ENCODE measurements around the gene VPS26C. TPM values are rescaled to one million over a fixed set of nuclear protein-coding genes. Genes with fewer than 3 reads are reported as not detected.
"Not testable (repeated sequence)": the region's sequence is repeated elsewhere in the genome, so short reads cannot be mapped to it uniquely, and the experiment has no call there.

The VPS26C gene
- 10 to 100 TPM; 46.1 to 64.6 (median 61.0) TPM for polyA plus RNA-seq (ENCODE audit: low read depth in 6 of 6)

DNA sequence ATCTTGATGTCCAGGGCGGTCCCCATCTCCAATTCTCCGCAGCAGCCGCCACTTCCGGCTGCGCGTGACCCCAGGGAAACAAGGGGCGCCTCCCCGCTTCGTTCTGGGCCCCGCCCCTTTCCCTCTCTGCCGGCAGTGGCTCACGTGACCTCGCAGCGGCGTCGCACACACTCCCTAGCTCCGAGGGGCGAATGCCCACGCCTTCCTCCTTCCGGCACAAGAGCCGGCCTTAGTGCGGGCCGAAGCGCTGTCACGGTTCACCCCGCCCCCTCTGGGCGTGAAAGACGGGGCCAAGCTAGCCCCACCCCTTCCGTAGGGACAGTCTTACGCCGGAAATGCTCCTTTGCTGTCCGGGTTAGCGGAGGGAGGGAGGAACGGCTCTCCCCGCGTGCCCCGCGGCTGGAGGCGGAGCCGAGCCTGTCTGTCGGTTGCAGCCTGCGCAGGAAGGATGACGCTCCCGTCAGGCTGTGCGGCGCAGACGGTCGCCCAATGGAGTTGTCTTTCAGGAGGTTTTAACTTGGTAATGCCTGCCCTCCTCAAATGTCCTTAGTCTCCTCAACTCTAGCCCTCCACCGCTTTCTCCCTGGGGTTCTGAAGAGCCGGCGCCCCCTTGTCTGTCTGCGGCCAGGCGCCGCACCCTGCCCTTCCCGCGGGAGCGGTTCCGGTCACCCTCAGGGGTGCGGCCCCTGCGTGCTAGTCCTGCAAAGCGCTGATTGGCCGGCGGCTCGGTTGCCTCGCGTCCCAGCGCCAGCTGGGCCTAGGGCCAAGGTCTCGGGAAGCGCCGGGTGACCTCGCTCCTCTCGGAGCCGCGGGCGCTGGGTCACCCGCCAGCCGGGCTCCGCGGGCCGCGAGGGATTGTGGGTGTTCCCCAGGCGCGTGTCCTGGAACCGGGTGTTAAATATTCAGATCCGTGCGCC lies at the start of gene VPS26C:
VPS26C (minus strand) TSS at position 66 of the 917 bp plus-strand sequence; CDS start at position 26, 40 bp downstream.
- Mint-ChIP-seq H3K27ac (peak within 1 kb of the TSS; percentile 97 to 100 (median 98)), H3K4me1 (peaks cover 23 to 44% (median 37%) of the 10 kb centered on the region in 3 donors), H3K27me3 (no peaks in the 10 kb centered on the region), H3K4me3 (peak within 1 kb of the TSS; percentile 90 to 98 (median 96)), H3K9me3 (no peaks in the 10 kb centered on the region), H3K36me3 (no peaks in the 10 kb centered on the region)
- DNase-seq (peak; percentile 99), ATAC-seq (ENCODE audit: low read depth in 2 of 2) (peak; percentile 81)

DNA sequence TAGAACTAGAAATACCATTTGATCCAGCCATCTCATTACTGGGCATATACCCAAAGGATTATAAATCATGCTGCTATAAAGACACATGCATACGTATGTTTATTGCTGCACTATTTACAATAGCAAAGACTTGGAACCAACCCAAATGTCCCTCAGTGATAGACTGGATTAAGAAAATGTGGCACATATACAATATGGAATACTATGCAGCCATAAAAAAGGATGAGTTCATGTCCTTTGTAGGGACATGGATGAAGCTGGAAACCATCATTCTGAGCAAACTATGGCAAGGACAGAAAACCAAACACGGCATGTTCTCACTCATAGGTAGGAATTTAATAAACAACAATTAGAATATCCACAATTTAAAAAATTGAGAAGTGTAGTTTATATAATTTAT lies 48.9 kb upstream of the VPS26C start:
- not testable (repeated sequence) for H3K27ac Mint-ChIP-seq; ATAC-seq (ENCODE audit: low read depth in 2 of 2); DNase-seq; H3K4me1 Mint-ChIP-seq; H3K4me3 Mint-ChIP-seq; H3K36me3 Mint-ChIP-seq
- H3K27me3 Mint-ChIP-seq: peaks cover 10 to 16% (median 15%) of the 10 kb centered on the region in 3 donors
- peaks cover 3 to 39% (median 28%) of the 10 kb centered on the region in 7 donors for H3K9me3 Mint-ChIP-seq

DNA sequence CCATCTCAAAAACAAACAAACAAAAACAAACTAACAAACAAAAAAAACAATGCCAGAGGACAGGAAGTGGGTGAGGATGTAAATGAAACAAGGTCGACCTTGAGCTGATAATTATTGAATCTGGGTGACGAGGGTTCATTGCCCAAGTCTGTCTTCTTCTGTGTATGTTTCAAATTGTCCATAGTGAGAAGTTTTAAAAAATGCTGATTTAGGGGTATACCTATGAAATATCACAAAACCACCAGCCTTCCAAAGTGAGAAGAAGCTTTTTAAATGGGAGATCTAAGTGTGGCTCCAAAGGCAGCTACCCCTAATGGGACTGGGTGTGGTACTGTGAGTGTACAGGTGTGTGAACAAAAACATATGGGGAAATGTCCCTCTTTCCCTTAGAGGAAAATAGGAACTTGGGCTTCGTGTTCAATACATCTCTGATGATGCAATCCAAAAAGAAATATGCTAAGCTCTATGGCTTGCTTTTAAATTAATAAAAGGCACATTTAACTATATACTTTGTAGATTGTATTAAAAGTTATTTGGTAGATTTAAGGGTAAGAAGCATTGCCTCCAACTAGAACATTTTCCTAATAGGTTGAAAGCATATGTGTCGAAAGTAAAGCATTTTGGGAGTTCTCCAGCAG lies 33.1 kb upstream of the VPS26C start:
- DNase-seq (no peak), ATAC-seq (ENCODE audit: low read depth in 2 of 2) (no peak)
- Mint-ChIP-seq H3K27me3 (peaks cover 6 to 12% (median 6%) of the 10 kb centered on the region in 3 donors), H3K36me3 (peaks cover 0 to 5% of the 10 kb centered on the region in 2 donors), H3K4me1 (no peaks in the 10 kb centered on the region), H3K9me3 (no peaks in the 10 kb centered on the region), H3K27ac (peak overlapping the region in 1 of 6 donors; percentile 95), H3K4me3 (no peak overlapping the region)

GRCh38 chr21:37297364-37297763 lies 30.2 kb upstream of the VPS26C start:
- Mint-ChIP-seq H3K4me1 (no peaks in the 10 kb centered on the region), H3K36me3 (peaks cover 0 to 5% of the 10 kb centered on the region in 2 donors), H3K27ac (no peak overlapping the region), H3K4me3 (no peak overlapping the region), H3K9me3 (no peaks in the 10 kb centered on the region), H3K27me3 (peaks cover 6 to 22% (median 9%) of the 10 kb centered on the region in 3 donors)
- ATAC-seq (ENCODE audit: low read depth in 2 of 2): no peak
- DNase-seq: no peak

DNA sequence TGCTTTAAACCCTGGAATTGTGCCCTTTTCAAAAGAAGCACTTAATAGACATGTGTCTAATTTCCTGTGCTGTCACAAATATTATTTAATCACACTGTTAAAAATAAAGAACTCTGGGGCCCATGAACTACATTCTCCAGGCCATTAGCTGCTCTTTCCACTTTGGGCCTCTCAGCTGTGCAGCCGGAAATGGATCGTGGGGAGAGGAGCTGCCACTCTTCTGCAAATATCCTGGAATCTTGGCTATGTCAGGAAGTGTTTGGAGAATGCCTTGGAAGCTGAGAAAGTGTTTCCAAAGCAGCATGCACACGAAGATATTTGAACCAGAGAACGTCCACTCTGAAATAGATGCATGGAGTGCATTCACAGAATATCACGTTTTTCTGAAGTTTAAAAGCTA lies 27.5 kb upstream of the VPS26C start:
- H3K4me3 Mint-ChIP-seq: no peak overlapping the region
- peaks cover 6 to 32% (median 18%) of the 10 kb centered on the region in 3 donors for H3K27me3 Mint-ChIP-seq
- no peaks in the 10 kb centered on the region for H3K4me1 Mint-ChIP-seq
- no peak overlapping the region for H3K27ac Mint-ChIP-seq
- ATAC-seq (ENCODE audit: low read depth in 2 of 2) (no peak), DNase-seq (no peak)
- H3K9me3 Mint-ChIP-seq: no peaks in the 10 kb centered on the region
- H3K36me3 Mint-ChIP-seq: peaks cover 0 to 5% of the 10 kb centered on the region in 2 donors

GRCh38 chr21:37292941-37293340 lies 25.8 kb upstream of the VPS26C start:
- no peaks in the 10 kb centered on the region for H3K4me1 Mint-ChIP-seq
- peaks cover 0 to 5% of the 10 kb centered on the region in 2 donors for H3K36me3 Mint-ChIP-seq
- DNase-seq (no peak), ATAC-seq (ENCODE audit: low read depth in 2 of 2) (no peak)
- H3K27ac Mint-ChIP-seq: no peak overlapping the region
- H3K9me3 Mint-ChIP-seq: no peaks in the 10 kb centered on the region
- no peak overlapping the region for H3K4me3 Mint-ChIP-seq
- H3K27me3 Mint-ChIP-seq: peaks cover 6 to 25% (median 18%) of the 10 kb centered on the region in 3 donors

DNA sequence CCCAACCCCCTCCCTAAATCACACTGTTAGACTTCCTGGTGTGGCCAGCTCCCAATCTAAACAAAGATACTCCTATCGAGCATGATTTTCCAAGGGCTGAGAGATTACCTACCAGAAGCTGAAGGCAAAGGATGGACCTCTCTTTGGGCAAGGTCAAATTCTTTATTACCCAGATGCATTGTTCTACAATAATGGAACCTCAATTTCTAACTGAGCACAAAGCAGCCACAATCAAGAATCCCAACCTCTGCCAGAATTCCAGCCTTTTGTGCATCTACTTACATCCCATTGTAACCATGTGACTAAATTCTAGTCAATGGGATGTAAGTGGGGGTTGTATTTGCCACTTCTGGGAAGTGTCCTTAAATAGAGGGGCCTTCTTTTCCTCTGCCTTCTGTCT lies 24.9 kb upstream of the VPS26C start:
- H3K36me3 Mint-ChIP-seq: peaks cover 0 to 5% of the 10 kb centered on the region in 2 donors
- DNase-seq (no peak), ATAC-seq (ENCODE audit: low read depth in 2 of 2) (no peak)
- no peaks in the 10 kb centered on the region for H3K9me3 Mint-ChIP-seq
- peaks cover 6 to 25% (median 18%) of the 10 kb centered on the region in 3 donors for H3K27me3 Mint-ChIP-seq
- no peaks in the 10 kb centered on the region for H3K4me1 Mint-ChIP-seq
- H3K4me3 Mint-ChIP-seq: no peak overlapping the region
- H3K27ac Mint-ChIP-seq: peak overlapping the region in 1 of 6 donors; percentile 50

DNA sequence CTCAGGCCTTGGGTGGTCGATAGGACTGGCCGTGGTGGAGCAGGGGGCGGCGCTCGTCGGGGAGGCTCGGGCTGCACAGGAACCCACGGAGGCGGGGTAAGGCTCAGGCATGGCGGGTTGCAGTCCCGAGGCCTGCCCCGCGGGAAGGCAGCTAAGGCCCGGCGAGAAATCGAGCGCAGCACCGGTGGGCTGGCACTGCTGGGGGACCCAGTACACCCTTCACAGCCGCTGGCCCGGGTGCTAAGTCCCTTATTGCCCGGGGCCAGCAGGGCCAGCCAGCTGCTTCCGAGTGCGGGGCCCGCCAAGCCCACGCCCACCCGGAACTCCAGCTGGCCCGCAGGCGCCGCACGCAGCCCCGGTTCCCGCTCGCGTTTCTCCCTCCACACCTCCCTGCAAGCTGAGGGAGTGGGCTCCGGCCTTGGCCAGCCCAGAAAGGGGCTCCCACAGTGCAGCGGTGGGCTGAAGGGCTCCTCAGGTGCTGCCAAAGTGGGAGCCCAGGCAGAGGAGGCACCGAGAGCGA lies 16.1 kb upstream of the VPS26C start:
- ATAC-seq (ENCODE audit: low read depth in 2 of 2); H3K27me3 Mint-ChIP-seq: not testable (repeated sequence)

GRCh38 chr21:37282602-37283001 lies 15.5 kb upstream of the VPS26C start:
- peaks cover 6 to 11% (median 6%) of the 10 kb centered on the region in 3 donors for H3K4me1 Mint-ChIP-seq
- not testable (repeated sequence) for ATAC-seq (ENCODE audit: low read depth in 2 of 2); H3K27me3 Mint-ChIP-seq; H3K36me3 Mint-ChIP-seq; H3K9me3 Mint-ChIP-seq; DNase-seq; H3K27ac Mint-ChIP-seq
- peak overlapping the region; percentile 64 to 88 (median 82) for H3K4me3 Mint-ChIP-seq

More for the DNA sequence above, 16.1 kb upstream of the VPS26C start:
- H3K4me1 Mint-ChIP-seq: peaks cover 6 to 11% (median 6%) of the 10 kb centered on the region in 3 donors
- H3K27ac Mint-ChIP-seq, DNase-seq, H3K36me3 Mint-ChIP-seq, H3K9me3 Mint-ChIP-seq, H3K4me3 Mint-ChIP-seq: not testable (repeated sequence)

- peaks cover 6 to 11% (median 6%) of the 10 kb centered on the region in 3 donors for H3K4me1 Mint-ChIP-seq
- no peaks in the 10 kb centered on the region for H3K36me3 Mint-ChIP-seq
- ATAC-seq (ENCODE audit: low read depth in 2 of 2): peak; percentile 58 to 70
- H3K4me3 Mint-ChIP-seq: peak overlapping the region; percentile 64 to 88 (median 82)
- peaks cover 0 to 9% (median 8%) of the 10 kb centered on the region in 3 donors for H3K27me3 Mint-ChIP-seq
- DNase-seq: no peak
- H3K27ac Mint-ChIP-seq: peak overlapping the region in 1 of 6 donors; percentile 2
- H3K9me3 Mint-ChIP-seq: peaks cover 0 to 6% (median 0%) of the 10 kb centered on the region in 7 donors
Observed at GRCh38 chr21:37281993-37282392, 14.9 kb upstream of the VPS26C start.

- Mint-ChIP-seq H3K36me3 (no peaks in the 10 kb centered on the region), H3K4me3 (peak overlapping the region in 5 of 8 donors; percentile 31 to 84 (median 41)), H3K27me3 (peaks cover 0 to 9% (median 8%) of the 10 kb centered on the region in 3 donors), H3K27ac (peak overlapping the region in 1 of 6 donors; percentile 39), H3K4me1 (peaks cover 6 to 11% (median 6%) of the 10 kb centered on the region in 3 donors), H3K9me3 (peaks cover 0 to 6% (median 0%) of the 10 kb centered on the region in 7 donors)
- ATAC-seq (ENCODE audit: low read depth in 2 of 2) (no peak), DNase-seq (no peak)
Observed at GRCh38 chr21:37281579-37281978, 14.4 kb upstream of the VPS26C start.

DNA sequence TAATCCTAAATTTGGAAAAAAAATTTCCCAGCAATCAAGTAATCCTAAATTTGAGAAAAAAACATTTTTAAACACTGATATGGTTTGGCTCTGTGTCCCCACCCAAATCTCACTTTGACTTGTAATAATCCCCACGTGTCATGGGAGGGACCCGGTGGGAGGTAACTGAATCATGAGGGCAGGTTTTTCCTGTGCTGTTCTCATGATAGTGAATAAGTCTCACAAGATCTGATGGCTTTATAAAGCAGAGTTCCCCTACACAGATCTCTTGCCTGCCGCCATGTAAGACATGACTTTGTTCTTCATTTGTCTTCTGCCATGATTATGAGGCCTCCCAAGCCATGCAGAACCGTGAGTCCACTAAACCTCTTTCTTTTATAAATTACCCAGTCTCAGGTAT lies 12.1 kb upstream of the VPS26C start:
- H3K9me3 Mint-ChIP-seq; H3K36me3 Mint-ChIP-seq; DNase-seq; ATAC-seq (ENCODE audit: low read depth in 2 of 2); H3K27ac Mint-ChIP-seq; H3K27me3 Mint-ChIP-seq; H3K4me3 Mint-ChIP-seq: not testable (repeated sequence)
- peaks cover 6 to 11% (median 6%) of the 10 kb centered on the region in 3 donors for H3K4me1 Mint-ChIP-seq

- Mint-ChIP-seq H3K27ac (peak overlapping the region in 1 of 6 donors; percentile 53), H3K36me3 (no peaks in the 10 kb centered on the region), H3K27me3 (peaks cover 0 to 15% (median 9%) of the 10 kb centered on the region in 3 donors), H3K9me3 (peaks cover 0 to 4% (median 0%) of the 10 kb centered on the region in 7 donors), H3K4me3 (no peak overlapping the region), H3K4me1 (peaks cover 6 to 11% (median 6%) of the 10 kb centered on the region in 3 donors)
- ATAC-seq (ENCODE audit: low read depth in 2 of 2): no peak
- no peak for DNase-seq
Observed at GRCh38 chr21:37278199-37278598, 11.1 kb upstream of the VPS26C start.

All from naive B cell (primary cell).